Measurements from ENCODE around the gene CALCOCO2. TPM values are rescaled to one million over a fixed set of nuclear protein-coding genes. Genes with fewer than 3 reads are reported as not detected.
A peak's percentile ranks its signal among the peaks of the same experiment; 100 is the strongest.

Gene CALCOCO2
- total and polyA plus RNA-seq, 4 donors: 46.8 to 128 (median 93.1) TPM

GRCh38 chr17:48909783-48910182 is 78.9 kb downstream of the CALCOCO2 start:
- Histone ChIP-seq H3K4me3 (no peak overlapping the region), H3K27ac (ENCODE audit: low read depth in 1 of 2, low read length in 1 of 2) (no peak overlapping the region), H3K9me3 (ENCODE audit: control insufficient read depth in 4 of 4, insufficient read depth in 3 of 4, low read length in 3 of 4) (no peaks in the 10 kb centered on the region), H3K9ac (ENCODE audit: insufficient read depth in 1 of 2, low read length in 2 of 2) (peak overlapping the region in 1 of 2 donors; percentile 80), H3K4me1 (ENCODE audit: control insufficient read depth in 5 of 5, insufficient read depth in 5 of 5, low read length in 5 of 5) (peaks cover 0 to 23% (median 9%) of the 10 kb centered on the region in 5 donors), H3K36me3 (ENCODE audit: control insufficient read depth in 4 of 4, insufficient read depth in 4 of 4, low read length in 4 of 4) (peaks cover 10 to 16% (median 14%) of the 10 kb centered on the region in 4 donors), H3K27me3 (ENCODE audit: control insufficient read depth in 3 of 3, insufficient read depth in 3 of 3, low read length in 2 of 3) (no peaks in the 10 kb centered on the region)
- DNase-seq (no peak), ATAC-seq (ENCODE audit: insufficient read depth, low FRiP score) (no peak)
- TF ChIP-seq CTCF (IDR thresholded peaks at IDR 0.05; ENCODE audit: control extremely low read depth, extremely low read depth): no peak
- WGBS, 2 donors: 53 to 76% methylated on average over 4 of the region's 4 CpGs

- WGBS, 2 donors: 59 to 85% methylated on average over 2 of the region's 2 CpGs
- Histone ChIP-seq H3K27me3 (ENCODE audit: control insufficient read depth in 3 of 3, insufficient read depth in 3 of 3, low read length in 2 of 3) (no peaks in the 10 kb centered on the region), H3K36me3 (ENCODE audit: control insufficient read depth in 4 of 4, insufficient read depth in 4 of 4, low read length in 4 of 4) (peaks cover 10 to 21% (median 16%) of the 10 kb centered on the region in 4 donors), H3K4me3 (no peak overlapping the region), H3K27ac (ENCODE audit: low read depth in 1 of 2, low read length in 1 of 2) (no peak overlapping the region), H3K9ac (ENCODE audit: insufficient read depth in 1 of 2, low read length in 2 of 2) (no peak overlapping the region), H3K4me1 (ENCODE audit: control insufficient read depth in 5 of 5, insufficient read depth in 5 of 5, low read length in 5 of 5) (peaks cover under 1 to 26% (median 9%) of the 10 kb centered on the region in 5 donors), H3K9me3 (ENCODE audit: control insufficient read depth in 4 of 4, insufficient read depth in 3 of 4, low read length in 3 of 4) (no peaks in the 10 kb centered on the region)
- DNase-seq (no peak), ATAC-seq (ENCODE audit: insufficient read depth, low FRiP score) (no peak)
- no peak for TF ChIP-seq CTCF (IDR thresholded peaks at IDR 0.05; ENCODE audit: control extremely low read depth, extremely low read depth)
These were observed 79.5 kb downstream of the CALCOCO2 start for GRCh38 chr17:48910370-48910769.

GRCh38 chr17:48912476-48912875 is 81.6 kb downstream of the CALCOCO2 start:
- H3K36me3 ChIP-seq (ENCODE audit: control insufficient read depth in 4 of 4, insufficient read depth in 4 of 4, low read length in 4 of 4): peaks cover 17 to 27% (median 24%) of the 10 kb centered on the region in 4 donors
- H3K4me1 ChIP-seq (ENCODE audit: control insufficient read depth in 5 of 5, insufficient read depth in 5 of 5, low read length in 5 of 5): peaks cover 2 to 28% (median 9%) of the 10 kb centered on the region in 5 donors
- DNase-seq (no peak), ATAC-seq (ENCODE audit: insufficient read depth, low FRiP score) (no peak)
- no peak overlapping the region for H3K9ac ChIP-seq (ENCODE audit: insufficient read depth in 1 of 2, low read length in 2 of 2)
- TF ChIP-seq CTCF (IDR thresholded peaks at IDR 0.05; ENCODE audit: control extremely low read depth, extremely low read depth): no peak
- 97 to 100% methylated on average over 2 of the region's 2 CpGs for WGBS, 2 donors
- no peaks in the 10 kb centered on the region for H3K9me3 ChIP-seq (ENCODE audit: control insufficient read depth in 4 of 4, insufficient read depth in 3 of 4, low read length in 3 of 4)
- H3K4me3 ChIP-seq: no peak overlapping the region
- H3K27me3 ChIP-seq (ENCODE audit: control insufficient read depth in 3 of 3, insufficient read depth in 3 of 3, low read length in 2 of 3): no peaks in the 10 kb centered on the region
- H3K27ac ChIP-seq (ENCODE audit: low read depth in 1 of 2, low read length in 1 of 2): no peak overlapping the region

Small RNA genes lying within 50 kb of the gene (small RNA-seq; reads per million reads assigned to genes)
- gene AC068531.1 (ENCODE audit: low replicate concordance) (not detected), gene RF00263 (ENCODE audit: low replicate concordance) (not detected)

Other genes starting within 250 kb of the CALCOCO2 start
- 10 to 100 TPM in 1 of 2 donors, 1 to 10 TPM in 1; 8.6 to 21.1 TPM for gene HOXB3, start 240.8 kb upstream of the CALCOCO2 start, total RNA-seq
- gene HOXB3, start 240.8 kb upstream of the CALCOCO2 start, polyA plus RNA-seq: 1 to 10 TPM; 1.9 to 4.9 TPM
- 1 to 10 TPM; 2.6 to 2.9 TPM for gene HOXB5, start 237.3 kb upstream of the CALCOCO2 start, total RNA-seq
- 1 to 10 TPM; 1.8 TPM for gene HOXB5, start 237.3 kb upstream of the CALCOCO2 start, polyA plus RNA-seq
- gene HOXB6, start 226.0 kb upstream of the CALCOCO2 start, total RNA-seq: 1 to 10 TPM; 6.1 to 7.5 TPM
- gene HOXB6, start 226.0 kb upstream of the CALCOCO2 start, polyA plus RNA-seq: 1 to 10 TPM; 5.3 to 5.4 TPM
- 1 to 10 TPM in 1 of 2 donors, under 1 TPM in 1; 0.43 to 3.3 TPM for gene HOXB7, start 220.0 kb upstream of the CALCOCO2 start, total RNA-seq
- gene HOXB7, start 220.0 kb upstream of the CALCOCO2 start, polyA plus RNA-seq: 1 to 10 TPM; 1.2 to 3.3 TPM
- under 1 TPM in 1 of 2 donors, not detected in 1; 0.31 TPM for gene HOXB8, start 215.7 kb upstream of the CALCOCO2 start, total RNA-seq
- under 1 TPM; 0.08 to 0.10 TPM for gene HOXB8, start 215.7 kb upstream of the CALCOCO2 start, polyA plus RNA-seq
- under 1 TPM in 1 of 2 donors, not detected in 1; 0.18 TPM for gene HOXB9, start 204.7 kb upstream of the CALCOCO2 start, total RNA-seq
- gene HOXB9, start 204.7 kb upstream of the CALCOCO2 start, polyA plus RNA-seq: not detected
- gene PRAC1, start 108.5 kb upstream of the CALCOCO2 start, total RNA-seq: not detected
- gene PRAC1, start 108.5 kb upstream of the CALCOCO2 start, polyA plus RNA-seq: not detected
- gene PRAC2, start 107.8 kb upstream of the CALCOCO2 start, total RNA-seq: not detected
- not detected for gene PRAC2, start 107.8 kb upstream of the CALCOCO2 start, polyA plus RNA-seq
- gene HOXB13, start 102.3 kb upstream of the CALCOCO2 start, total RNA-seq: not detected
- gene HOXB13, start 102.3 kb upstream of the CALCOCO2 start, polyA plus RNA-seq: not detected
- gene TTLL6, start 13.8 kb upstream of the CALCOCO2 start, total RNA-seq: 1 to 10 TPM; 2.3 to 2.8 TPM
- under 1 TPM; 0.94 to 0.95 TPM for gene TTLL6, start 13.8 kb upstream of the CALCOCO2 start, polyA plus RNA-seq
- gene ATP5MC1, start 61.8 kb downstream of the CALCOCO2 start, total RNA-seq: 10 to 100 TPM; 11.3 to 85.3 TPM
- gene ATP5MC1, start 61.8 kb downstream of the CALCOCO2 start, polyA plus RNA-seq: 100 to 1,000 TPM; 310 to 344 TPM
- gene UBE2Z, start 77.4 kb downstream of the CALCOCO2 start, total RNA-seq: 10 to 100 TPM; 54.7 to 63.5 TPM
- gene UBE2Z, start 77.4 kb downstream of the CALCOCO2 start, polyA plus RNA-seq: 10 to 100 TPM; 29.5 to 57.5 TPM
- gene SNF8, start 113.8 kb downstream of the CALCOCO2 start, total RNA-seq: 100 to 1,000 TPM in 1 of 2 donors, 10 to 100 TPM in 1; 38.0 to 107 TPM
- 100 to 1,000 TPM; 117 to 152 TPM for gene SNF8, start 113.8 kb downstream of the CALCOCO2 start, polyA plus RNA-seq
- gene GIP, start 137.6 kb downstream of the CALCOCO2 start, total RNA-seq: not detected
- gene GIP, start 137.6 kb downstream of the CALCOCO2 start, polyA plus RNA-seq: not detected
- gene IGF2BP1, start 166.3 kb downstream of the CALCOCO2 start, total RNA-seq: 10 to 100 TPM in 1 of 2 donors, under 1 TPM in 1; 0.52 to 14.9 TPM
- under 1 TPM; 0.06 to 0.10 TPM for gene IGF2BP1, start 166.3 kb downstream of the CALCOCO2 start, polyA plus RNA-seq